Neuronal stem cell (in vitro differentiated cells): ENCODE measurements around the gene BMAL1.

Source experiments
- DNase-seq: peaks from one replicate; pipeline ENCODE4 v3.0.0-alpha.2; 2013; ENCODE audit warnings: low spot score
- H2AFZ ChIP-seq: one replicate; pipeline ENCODE4 v1.6.1; 2013; ENCODE audit warnings: mild to moderate bottlenecking, low read length, inconsistent platforms
- H2AK5ac ChIP-seq: 2 replicates; pipeline ENCODE4 v1.6.1; 2013; ENCODE audit warnings: low read depth, mild to moderate bottlenecking, inconsistent platforms, low read length, moderate library complexity, mixed read lengths
- H2BK120ac ChIP-seq: 2 replicates; pipeline ENCODE4 v1.6.1; 2013; ENCODE audit warnings: low read depth, mild to moderate bottlenecking, inconsistent platforms, low read length, moderate library complexity, mixed read lengths
- H2BK12ac ChIP-seq: one replicate; pipeline ENCODE4 v1.6.1; 2013; ENCODE audit warnings: low read length, inconsistent platforms
- H2BK15ac ChIP-seq: 2 replicates; pipeline ENCODE4 v1.6.1; 2013; ENCODE audit warnings: mild to moderate bottlenecking, low read length, inconsistent platforms, mixed read lengths
- H2BK5ac ChIP-seq: one replicate; pipeline ENCODE4 v1.6.1; 2013; ENCODE audit warnings: inconsistent platforms, mild to moderate bottlenecking, low read length, moderate library complexity
- H3K14ac ChIP-seq: one replicate; pipeline ENCODE4 v1.6.1; 2013; ENCODE audit warnings: low read length, inconsistent platforms
- H3K18ac ChIP-seq: 2 replicates; pipeline ENCODE4 v1.6.1; 2013; ENCODE audit warnings: low read length, inconsistent platforms
- H3K23ac ChIP-seq: 2 replicates; pipeline ENCODE4 v1.6.1; 2013; ENCODE audit warnings: low read depth, mild to moderate bottlenecking, mixed read lengths, low read length, inconsistent platforms; ENCODE audit not compliant: poor library complexity
- H3K27ac ChIP-seq: replicated peaks from 3 replicates; pipeline ENCODE4 v1.5.1; 2013; ENCODE audit warnings: low read length, inconsistent platforms
- H3K27me3 ChIP-seq, 3 experiments: 2 replicates each; pipeline ENCODE4 v1.6.1; 2013; ENCODE audit warnings: low read length in 3 of 3, mild to moderate bottlenecking in 2 of 3, inconsistent platforms in 1 of 3, low read depth in 1 of 3, mixed read lengths in 1 of 3, moderate library complexity in 1 of 3; ENCODE audit not compliant: control insufficient read depth in 3 of 3, insufficient read depth in 3 of 3
- H3K36me3 ChIP-seq, 2 donors: replicated peaks in 1 of 2; 2 replicates each; pipeline ENCODE4 v1.6.1; 2013; ENCODE audit warnings: low read length in 2 of 2; ENCODE audit not compliant: control insufficient read depth in 2 of 2, insufficient read depth in 2 of 2
- H3K4ac ChIP-seq: 2 replicates; pipeline ENCODE4 v1.6.1; 2013; ENCODE audit warnings: inconsistent platforms, mild to moderate bottlenecking, low read length, moderate library complexity
- H3K4me1 ChIP-seq, 2 donors: 1 replicate in 1 of 2; 2 replicates in 1 of 2; pipeline ENCODE4 v1.6.1; 2013; ENCODE audit warnings: low read length in 2 of 2, low read depth in 1 of 2; ENCODE audit not compliant: control insufficient read depth in 2 of 2, insufficient read depth in 1 of 2
- H3K4me2 ChIP-seq: one replicate; pipeline ENCODE4 v1.6.1; 2013; ENCODE audit warnings: mild to moderate bottlenecking, low read length, inconsistent platforms; ENCODE audit not compliant: insufficient read depth, poor library complexity, severe bottlenecking
- H3K4me3 ChIP-seq, 2 donors: 2 replicates each; pipeline ENCODE4 v1.5.1; 2013; ENCODE audit warnings: low read length in 2 of 2, mild to moderate bottlenecking in 2 of 2, inconsistent platforms in 1 of 2, moderate library complexity in 1 of 2
- H3K79me1 ChIP-seq: one replicate; pipeline ENCODE4 v1.6.1; 2013; ENCODE audit warnings: low read depth, mild to moderate bottlenecking, inconsistent platforms, low read length, moderate library complexity
- H3K9ac ChIP-seq: one replicate; pipeline ENCODE4 v1.6.1; 2013; ENCODE audit warnings: mild to moderate bottlenecking, low read depth, low read length, inconsistent platforms; ENCODE audit not compliant: poor library complexity
- H3K9me3 ChIP-seq, 2 donors: replicated peaks in 1 of 2; 2 replicates each; pipeline versions ENCODE3 to v1.6.1; 2013; ENCODE audit warnings: low read length in 2 of 2, mild to moderate bottlenecking in 2 of 2, inconsistent platforms in 1 of 2, low read depth in 1 of 2, mixed read lengths in 1 of 2, moderate library complexity in 1 of 2; ENCODE audit not compliant: control insufficient read depth in 2 of 2, insufficient read depth in 1 of 2
- H4K8ac ChIP-seq: one replicate; pipeline ENCODE4 v1.6.1; 2013; ENCODE audit warnings: low read depth, mild to moderate bottlenecking, inconsistent platforms, low read length, moderate library complexity
- H4K91ac ChIP-seq: one replicate; pipeline ENCODE4 v1.6.1; 2013; ENCODE audit warnings: low read length, low read depth, mild to moderate bottlenecking, inconsistent platforms; ENCODE audit not compliant: poor library complexity
- WGBS, 2 donors: extraction: QIAGEN DNeasy Blood & Tissue Kit; methylation state at CpG; one replicate each; pipeline ENCODE4 v1.1.7; 2013; ENCODE audit warnings: missing lambda C conversion rate in 2 of 2, mixed read lengths in 1 of 2; ENCODE audit not compliant: insufficient read length in 2 of 2, insufficient replicate concordance in 1 of 2; ENCODE audit errors: extremely low coverage in 2 of 2; 5-methylcytosine and 5-hydroxymethylcytosine counted together

BMAL1 gene

DNA sequence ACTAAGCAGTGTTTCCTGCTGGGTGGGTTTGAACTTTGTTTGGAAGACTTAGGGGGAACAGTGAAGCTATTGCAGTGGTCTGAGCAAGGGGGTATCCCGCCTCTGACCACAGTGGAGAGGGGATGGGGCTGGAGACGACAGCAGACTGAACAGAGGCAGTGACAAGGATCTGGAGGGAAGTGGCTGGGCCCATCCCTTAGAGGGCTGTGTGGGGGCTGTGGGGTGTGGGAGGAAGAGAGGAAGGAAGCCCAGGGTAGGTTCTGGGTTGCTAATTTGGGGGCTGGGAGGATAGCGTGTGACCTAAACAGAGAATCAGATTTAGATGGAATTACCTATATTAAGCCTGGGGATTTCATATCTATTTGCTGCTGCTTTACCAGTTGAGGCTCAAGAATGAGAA lies 70.7 kb downstream of the BMAL1 start:
- no peaks in the 10 kb centered on the region for H3K79me1 ChIP-seq
- no peak overlapping the region for H4K8ac ChIP-seq
- H3K4me3 ChIP-seq: no peak overlapping the region
- H3K9ac ChIP-seq: no peak overlapping the region
- no peak overlapping the region for H3K27ac ChIP-seq
- H2BK120ac ChIP-seq: no peak overlapping the region
- H3K4me2 ChIP-seq: no peak overlapping the region
- H3K4me1 ChIP-seq: peaks cover 0 to 6% of the 10 kb centered on the region in 2 donors
- H3K27me3 ChIP-seq: no peaks in the 10 kb centered on the region
- H3K4ac ChIP-seq: no peak overlapping the region
- H3K23ac ChIP-seq: no peak overlapping the region
- H3K14ac ChIP-seq: no peak overlapping the region
- H3K9me3 ChIP-seq: no peaks in the 10 kb centered on the region
- no peak overlapping the region for H2AFZ ChIP-seq
- no peak overlapping the region for H2BK15ac ChIP-seq
- H3K18ac ChIP-seq: peak overlapping the region; percentile 42
- no peaks in the 10 kb centered on the region for H3K36me3 ChIP-seq
- H2AK5ac ChIP-seq: no peak overlapping the region
- no peak overlapping the region for H2BK12ac ChIP-seq
- H2BK5ac ChIP-seq: no peak overlapping the region
- DNase-seq: no peak
- no peak overlapping the region for H4K91ac ChIP-seq
- WGBS, 2 donors: no CpG with 5 or more reads among the region's 3 CpGs

DNA sequence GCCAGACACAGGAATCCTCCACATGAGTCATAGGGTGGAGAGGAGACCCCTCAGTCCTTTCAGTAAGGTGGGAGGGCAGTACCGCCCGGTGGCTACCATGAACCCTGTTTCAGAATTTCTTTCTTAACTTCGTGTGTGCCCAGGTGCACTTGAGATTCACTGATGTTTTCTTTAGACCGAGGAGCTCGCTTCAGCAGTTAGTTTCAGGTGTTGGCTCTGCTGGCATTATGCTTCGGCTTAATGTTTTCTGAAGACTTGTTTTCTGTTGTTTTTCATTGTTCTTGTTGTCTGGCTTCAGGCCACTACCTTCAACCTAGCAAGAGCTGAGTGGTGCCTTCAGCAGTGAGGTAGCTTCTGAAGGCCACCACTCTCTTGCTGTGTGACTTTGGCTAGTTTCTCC lies 71.5 kb downstream of the BMAL1 start:
- no peak for DNase-seq

DNA sequence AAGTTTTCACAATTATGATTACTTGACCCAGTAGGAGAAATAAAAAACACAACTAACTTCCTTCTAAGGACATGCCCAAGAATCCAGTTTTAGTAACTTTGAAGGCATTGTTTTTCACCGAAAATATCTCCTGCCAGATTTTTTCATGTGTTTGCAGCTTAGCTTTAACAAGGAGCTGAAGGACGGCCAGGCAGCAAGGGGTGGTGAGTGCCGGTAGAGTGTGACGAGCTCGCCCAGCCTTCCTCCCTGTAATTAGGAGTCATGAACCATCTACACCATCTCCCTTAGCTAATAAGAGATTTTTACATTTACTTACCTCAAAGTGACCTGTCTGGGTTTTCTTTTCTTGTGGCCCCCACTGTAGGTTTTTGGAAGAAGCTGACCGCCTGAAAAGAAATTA lies 72.0 kb downstream of the BMAL1 start:
- Histone ChIP-seq H3K18ac (no peak overlapping the region), H3K23ac (no peak overlapping the region), H2BK5ac (no peak overlapping the region), H2AK5ac (no peak overlapping the region), H2BK15ac (no peak overlapping the region), H3K9ac (no peak overlapping the region), H3K4me3 (no peak overlapping the region), H3K14ac (no peak overlapping the region), H3K9me3 (no peaks in the 10 kb centered on the region), H2BK120ac (no peak overlapping the region), H4K8ac (no peak overlapping the region), H3K27me3 (no peaks in the 10 kb centered on the region), H2BK12ac (no peak overlapping the region), H3K36me3 (no peaks in the 10 kb centered on the region), H3K4ac (no peak overlapping the region), H4K91ac (no peak overlapping the region), H3K4me1 (peaks cover 0 to 6% of the 10 kb centered on the region in 2 donors), H3K27ac (no peak overlapping the region), H3K4me2 (no peak overlapping the region), H3K79me1 (no peaks in the 10 kb centered on the region), H2AFZ (no peak overlapping the region)
- no peak for DNase-seq
- no CpG with 5 or more reads among the region's 6 CpGs for WGBS, 2 donors

More for the DNA sequence above, 71.5 kb downstream of the BMAL1 start:
- no peaks in the 10 kb centered on the region for H3K9me3 ChIP-seq
- no peak overlapping the region for H3K27ac ChIP-seq
- H2AFZ ChIP-seq: no peak overlapping the region
- no peak overlapping the region for H2BK5ac ChIP-seq
- no peak overlapping the region for H2BK15ac ChIP-seq
- H2BK120ac ChIP-seq: no peak overlapping the region
- H3K4me2 ChIP-seq: no peak overlapping the region
- peaks cover 0 to 6% of the 10 kb centered on the region in 2 donors for H3K4me1 ChIP-seq
- H4K8ac ChIP-seq: no peak overlapping the region
- no peaks in the 10 kb centered on the region for H3K79me1 ChIP-seq
- no peak overlapping the region for H3K18ac ChIP-seq
- WGBS, 2 donors: no CpG with 5 or more reads among the region's 6 CpGs
- no peak overlapping the region for H3K4me3 ChIP-seq
- no peak overlapping the region for H2BK12ac ChIP-seq
- no peak overlapping the region for H3K23ac ChIP-seq
- H3K4ac ChIP-seq: no peak overlapping the region
- no peak overlapping the region for H4K91ac ChIP-seq
- no peaks in the 10 kb centered on the region for H3K27me3 ChIP-seq
- H2AK5ac ChIP-seq: no peak overlapping the region
- no peaks in the 10 kb centered on the region for H3K36me3 ChIP-seq
- H3K14ac ChIP-seq: no peak overlapping the region
- H3K9ac ChIP-seq: no peak overlapping the region

DNA sequence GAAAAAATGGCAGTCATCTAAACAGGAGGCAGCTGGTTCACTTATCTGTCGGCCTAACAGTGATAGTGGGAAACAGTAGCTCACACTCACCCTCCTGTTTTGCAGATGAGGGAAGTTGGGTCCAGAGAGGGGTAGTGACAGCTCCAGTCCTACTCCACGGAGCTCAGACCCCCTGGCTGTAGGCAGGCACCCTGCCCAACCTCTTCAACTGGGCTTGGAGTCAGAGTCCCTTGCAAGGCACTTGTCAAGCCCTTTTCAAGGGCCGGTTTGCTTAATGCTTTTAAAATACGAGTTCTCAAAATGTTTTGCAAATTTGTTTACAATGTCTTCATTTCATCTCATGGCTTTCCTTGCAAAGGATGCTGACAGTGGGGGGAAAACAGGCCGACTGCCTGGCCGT lies 75.1 kb downstream of the BMAL1 start:
- no peak overlapping the region for H2BK15ac ChIP-seq

More for the DNA sequence above, 75.1 kb downstream of the BMAL1 start:
- Histone ChIP-seq H3K27me3 (no peaks in the 10 kb centered on the region), H4K8ac (no peak overlapping the region), H2BK5ac (no peak overlapping the region), H3K4me3 (no peak overlapping the region), H2AFZ (no peak overlapping the region), H3K18ac (no peak overlapping the region), H4K91ac (no peak overlapping the region), H3K4me2 (no peak overlapping the region), H2BK120ac (no peak overlapping the region), H3K9ac (no peak overlapping the region), H2AK5ac (no peak overlapping the region), H3K23ac (no peak overlapping the region), H3K4me1 (peaks cover 0 to 6% of the 10 kb centered on the region in 2 donors), H3K36me3 (peaks cover 0 to 2% of the 10 kb centered on the region in 2 donors), H2BK12ac (no peak overlapping the region), H3K27ac (no peak overlapping the region), H3K4ac (no peak overlapping the region), H3K79me1 (no peaks in the 10 kb centered on the region), H3K14ac (no peak overlapping the region), H3K9me3 (no peaks in the 10 kb centered on the region)
- no peak for DNase-seq
- WGBS, 2 donors: no CpG with 5 or more reads among the region's 6 CpGs
